ENCODE measurements around the gene CENPA. TPM values are rescaled to one million over a fixed set of nuclear protein-coding genes. Genes with fewer than 3 reads are reported as not detected.

CENPA gene
- total RNA-seq, 6 donors from 2014 or later = 0.44 to 8.4 (median 0.86) TPM; not detected in 1

DNA sequence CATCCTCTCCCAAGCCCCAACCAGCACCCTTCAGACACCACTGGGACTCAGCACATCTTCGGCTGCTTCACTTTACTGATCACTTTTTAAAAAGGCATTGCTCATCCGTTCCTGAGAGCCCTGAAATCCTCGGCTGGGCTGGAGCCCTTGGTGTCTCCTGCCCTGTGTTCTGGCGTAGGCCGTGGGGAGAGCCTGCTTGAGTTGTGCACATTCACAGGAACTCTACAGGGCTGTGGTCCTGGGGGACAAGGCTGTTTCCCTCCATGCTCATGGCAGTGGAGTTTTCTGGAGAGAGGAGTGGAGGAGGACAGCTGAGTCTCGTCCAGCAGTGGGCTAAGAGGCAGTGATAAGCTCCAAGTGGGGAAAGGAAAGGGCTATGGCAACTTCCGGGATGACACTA, 15.9 kb downstream of the CENPA start:
- Histone ChIP-seq H3K36me3 (no peaks in the 10 kb centered on the region), H3K9me3 (no peaks in the 10 kb centered on the region), H3K4me1 (no peaks in the 10 kb centered on the region), H3K27me3 (no peaks in the 10 kb centered on the region), H3K27ac (no peak overlapping the region), H3K4me3 (no peak overlapping the region)
- WGBS, 2 donors = 98% methylated on average over 7 of the region's 7 CpGs
- DNase-seq = no peak
- TF ChIP-seq EP300 (IDR thresholded peaks at IDR 0.05) (no peak), POLR2AphosphoS5 (IDR thresholded peaks at IDR 0.05) (no peak), POLR2A (IDR thresholded peaks at IDR 0.05) (no peak)
- TF ChIP-seq, protein P1, sequence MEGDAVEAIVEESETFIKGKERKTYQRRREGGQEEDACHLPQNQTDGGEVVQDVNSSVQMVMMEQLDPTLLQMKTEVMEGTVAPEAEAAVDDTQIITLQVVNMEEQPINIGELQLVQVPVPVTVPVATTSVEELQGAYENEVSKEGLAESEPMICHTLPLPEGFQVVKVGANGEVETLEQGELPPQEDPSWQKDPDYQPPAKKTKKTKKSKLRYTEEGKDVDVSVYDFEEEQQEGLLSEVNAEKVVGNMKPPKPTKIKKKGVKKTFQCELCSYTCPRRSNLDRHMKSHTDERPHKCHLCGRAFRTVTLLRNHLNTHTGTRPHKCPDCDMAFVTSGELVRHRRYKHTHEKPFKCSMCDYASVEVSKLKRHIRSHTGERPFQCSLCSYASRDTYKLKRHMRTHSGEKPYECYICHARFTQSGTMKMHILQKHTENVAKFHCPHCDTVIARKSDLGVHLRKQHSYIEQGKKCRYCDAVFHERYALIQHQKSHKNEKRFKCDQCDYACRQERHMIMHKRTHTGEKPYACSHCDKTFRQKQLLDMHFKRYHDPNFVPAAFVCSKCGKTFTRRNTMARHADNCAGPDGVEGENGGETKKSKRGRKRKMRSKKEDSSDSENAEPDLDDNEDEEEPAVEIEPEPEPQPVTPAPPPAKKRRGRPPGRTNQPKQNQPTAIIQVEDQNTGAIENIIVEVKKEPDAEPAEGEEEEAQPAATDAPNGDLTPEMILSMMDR (IDR thresholded peaks at IDR 0.05) = no peak
- no peak for ATAC-seq (ENCODE audit: low FRiP score in 2 of 2)

DNA sequence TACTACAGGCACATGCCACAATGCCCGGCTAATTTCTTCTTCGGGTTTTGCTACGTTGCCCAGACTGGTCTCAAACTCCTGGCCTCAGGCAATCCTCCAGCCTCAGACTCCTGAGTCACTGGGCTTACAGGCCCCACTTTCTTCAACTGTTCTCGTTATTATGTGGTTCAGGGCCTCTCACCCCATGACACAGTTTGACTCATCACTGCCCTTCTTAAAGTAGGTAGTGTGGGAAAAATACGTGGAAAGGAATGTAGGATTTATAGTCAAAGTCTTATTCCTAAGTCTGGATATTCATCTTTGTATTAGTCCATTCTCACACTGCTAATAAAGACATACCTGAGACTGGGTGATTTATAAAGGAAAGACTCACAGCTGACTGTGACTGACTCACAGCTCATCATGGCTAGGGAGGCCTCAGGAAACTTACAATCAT, 19.4 kb downstream of the CENPA start:
- no peak overlapping the region for H3K4me3 ChIP-seq
- no peak for ATAC-seq (ENCODE audit: low FRiP score in 2 of 2)
- TF ChIP-seq POLR2AphosphoS5 (IDR thresholded peaks at IDR 0.05) (no peak), EP300 (IDR thresholded peaks at IDR 0.05) (no peak)
- DNase-seq = no peak
- WGBS, 2 donors = 81 to 94% methylated on average over 5 of the region's 5 CpGs
- no peaks in the 10 kb centered on the region for H3K36me3 ChIP-seq
- H3K27me3 ChIP-seq = no peaks in the 10 kb centered on the region
- H3K4me1 ChIP-seq = no peaks in the 10 kb centered on the region
- H3K9me3 ChIP-seq = no peaks in the 10 kb centered on the region
- no peak overlapping the region for H3K27ac ChIP-seq

- Histone ChIP-seq H3K4me3 (no peak overlapping the region), H3K27me3 (no peaks in the 10 kb centered on the region), H3K4me1 (no peaks in the 10 kb centered on the region), H3K36me3 (no peaks in the 10 kb centered on the region), H3K9me3 (no peaks in the 10 kb centered on the region), H3K27ac (no peak overlapping the region)
- 47 to 77% methylated on average over 2 of the region's 2 CpGs for WGBS, 2 donors
- DNase-seq (no peak), ATAC-seq (ENCODE audit: low FRiP score in 2 of 2) (no peak)
- TF ChIP-seq POLR2AphosphoS5 (IDR thresholded peaks at IDR 0.05) = no peak
- no peak for TF ChIP-seq EP300 (IDR thresholded peaks at IDR 0.05)
- no peak for TF ChIP-seq POLR2A (IDR thresholded peaks at IDR 0.05)
- TF ChIP-seq, protein P1 (IDR thresholded peaks at IDR 0.05) = no peak
Observed at GRCh38 chr2:26807788-26808460, 22.1 kb downstream of the CENPA start.

DNA sequence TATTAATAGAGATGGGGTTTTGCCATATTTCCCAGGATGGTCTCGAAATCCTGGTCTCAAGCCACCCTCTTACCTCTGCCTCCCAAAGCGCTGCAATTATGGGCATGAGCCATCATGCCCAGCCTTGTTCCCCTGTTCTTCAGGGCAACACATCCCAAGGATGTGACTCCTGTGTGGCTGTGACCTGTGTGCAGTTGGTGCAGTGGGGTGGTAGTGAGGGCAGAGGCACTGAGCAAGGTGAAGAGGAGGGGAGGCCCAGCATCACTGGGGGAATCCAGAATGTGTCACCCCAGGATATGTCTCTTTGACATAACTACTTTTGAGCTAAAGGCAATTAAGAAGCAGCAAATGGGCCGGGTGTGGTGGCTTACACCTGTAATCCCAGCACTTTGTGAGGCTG, 23.4 kb downstream of the CENPA start:
- no peak overlapping the region for H3K4me3 ChIP-seq
- no peaks in the 10 kb centered on the region for H3K9me3 ChIP-seq
- no peaks in the 10 kb centered on the region for H3K36me3 ChIP-seq
- no peak for ATAC-seq (ENCODE audit: low FRiP score in 2 of 2)
- no peak for TF ChIP-seq POLR2AphosphoS5 (IDR thresholded peaks at IDR 0.05)
- TF ChIP-seq, protein P1 (IDR thresholded peaks at IDR 0.05) = no peak
- TF ChIP-seq EP300 (IDR thresholded peaks at IDR 0.05) = no peak
- no peak for TF ChIP-seq POLR2A (IDR thresholded peaks at IDR 0.05)
- H3K4me1 ChIP-seq = no peaks in the 10 kb centered on the region
- no peaks in the 10 kb centered on the region for H3K27me3 ChIP-seq
- no peak for DNase-seq
- WGBS, 2 donors = 93 to 98% methylated on average over 3 of the region's 3 CpGs
- H3K27ac ChIP-seq = no peak overlapping the region

DNA sequence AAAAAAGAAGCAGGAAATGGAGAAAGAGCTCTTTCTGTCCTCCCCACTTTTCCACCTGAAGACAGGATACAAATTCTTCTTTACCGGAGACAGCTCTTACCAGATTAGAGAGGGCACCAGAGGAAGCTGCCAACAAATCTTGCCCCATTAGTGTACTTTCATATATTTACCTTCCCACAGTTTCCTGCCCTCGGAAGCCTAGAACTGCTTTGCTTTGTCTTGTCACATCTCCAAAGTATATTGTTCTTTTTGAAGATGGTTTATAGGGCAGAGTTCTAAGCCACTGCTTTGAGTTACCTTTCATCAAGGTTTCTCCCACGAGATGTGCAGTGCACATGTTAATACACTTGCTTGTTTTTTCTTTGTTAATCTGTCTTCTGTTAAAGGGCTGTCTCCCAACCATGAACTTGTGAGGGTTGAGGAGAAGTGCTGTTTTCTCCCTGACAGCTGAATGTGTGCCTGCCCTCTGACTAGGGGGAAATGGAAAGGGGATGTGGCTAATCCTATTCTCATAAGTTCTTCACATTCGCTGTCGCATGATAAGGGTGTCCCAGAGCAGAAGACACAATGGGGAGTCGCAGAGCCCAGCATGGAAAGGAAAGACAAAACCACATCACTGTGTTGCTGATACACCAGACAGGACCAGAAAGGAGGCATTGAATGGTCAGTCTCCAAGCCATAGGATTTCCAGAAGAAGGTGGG, 24.2 kb downstream of the CENPA start:
- Histone ChIP-seq H3K27me3 (no peaks in the 10 kb centered on the region), H3K4me1 (no peaks in the 10 kb centered on the region), H3K27ac (no peak overlapping the region), H3K4me3 (no peak overlapping the region), H3K36me3 (no peaks in the 10 kb centered on the region), H3K9me3 (no peaks in the 10 kb centered on the region)
- 31 to 35% methylated on average over 6 of the region's 6 CpGs for WGBS, 2 donors
- DNase-seq = no peak
- TF ChIP-seq POLR2A (IDR thresholded peaks at IDR 0.05) (no peak), POLR2AphosphoS5 (IDR thresholded peaks at IDR 0.05) (no peak), EP300 (IDR thresholded peaks at IDR 0.05) (no peak)
- TF ChIP-seq, protein P1 (IDR thresholded peaks at IDR 0.05) = no peak
- ATAC-seq (ENCODE audit: low FRiP score in 2 of 2) = peak in 1 of 2 donors; percentile 50
